Activated naive CD8-positive, alpha-beta T cell treated with anti-CD3 and anti-CD28 coated beads, Interleukin-2, amount 50 U/mL, for 16 hours (primary cell): ENCODE data around the gene TGM4.
A peak's percentile ranks its signal among the peaks of the same experiment; 100 is the strongest.
"Not testable (repeated sequence)": the region's sequence is repeated elsewhere in the genome, so short reads cannot be mapped to it uniquely, and the experiment has no call there.

Experiments used
- DNase-seq: peaks from one replicate; pipeline ENCODE4 v3.0.0-alpha.2; 2020; ENCODE audit warnings: low read depth, low spot score

TGM4 gene

GRCh38 chr3:44874308-44874707 lies at the start of gene TGM4:
TGM4 (plus strand) TSS chr3:44874608; CDS start chr3:44874679, 71 bp downstream.
- DNase-seq, result no peak

- no peak for DNase-seq
Observed at GRCh38 chr3:44825264-44825925, 49.0 kb upstream of the TGM4 start.

- DNase-seq, result no peak
Observed at GRCh38 chr3:44827196-44827595, 47.2 kb upstream of the TGM4 start.

GRCh38 chr3:44831232-44831631 lies 43.2 kb upstream of the TGM4 start:
- no peak for DNase-seq

GRCh38 chr3:44832032-44832431 lies 42.4 kb upstream of the TGM4 start:
- no peak for DNase-seq

- no peak for DNase-seq
Observed at GRCh38 chr3:44832965-44833364, 41.4 kb upstream of the TGM4 start.

GRCh38 chr3:44833394-44833793 lies 41.0 kb upstream of the TGM4 start:
- no peak for DNase-seq

GRCh38 chr3:44835684-44836083 lies 38.7 kb upstream of the TGM4 start:
- DNase-seq, result no peak

GRCh38 chr3:44842376-44842775 lies 32.0 kb upstream of the TGM4 start:
- no peak for DNase-seq

- no peak for DNase-seq
Observed at GRCh38 chr3:44845528-44846520, 28.6 kb upstream of the TGM4 start.

- no peak for DNase-seq
Observed at GRCh38 chr3:44848634-44849033, 25.8 kb upstream of the TGM4 start.

- not testable (repeated sequence) for DNase-seq
Observed at GRCh38 chr3:44856663-44857062, 17.7 kb upstream of the TGM4 start.

GRCh38 chr3:44860117-44860516 lies 14.3 kb upstream of the TGM4 start:
- DNase-seq, result no peak

- DNase-seq, result peak; percentile 63
Observed at GRCh38 chr3:44861412-44862225, 12.8 kb upstream of the TGM4 start, which contains the start of gene TMEM42. TMEM42 (plus strand) TSS chr3:44861912; CDS start chr3:44861925, 13 bp downstream.

GRCh38 chr3:44862226-44862637 lies 12.2 kb upstream of the TGM4 start:
- DNase-seq, result no peak

GRCh38 chr3:44865272-44866035 lies 9.0 kb upstream of the TGM4 start:
- no peak for DNase-seq

GRCh38 chr3:44867421-44868111 lies 6.8 kb upstream of the TGM4 start:
- no peak for DNase-seq

GRCh38 chr3:44870375-44871061 lies 3.9 kb upstream of the TGM4 start:
- DNase-seq, result no peak

GRCh38 chr3:44875596-44875995 lies 1.2 kb downstream of the TGM4 start:
- no peak for DNase-seq

GRCh38 chr3:44877333-44877732 lies 2.9 kb downstream of the TGM4 start:
- no peak for DNase-seq
